Activated B cell treated with CpG ODN at 0.5 μM for 24 hours (primary cell): ENCODE measurements around the gene MICAL3. TPM values are rescaled to one million over a fixed set of nuclear protein-coding genes. Genes with fewer than 3 reads are reported as not detected.

Experiments
- ATAC-seq: fragments of 200-7000 bp; cut with Tn5 transposase; one replicate; pipeline ENCODE4 v1.10.0; 2021; ENCODE audit warnings: low read depth, mild to moderate bottlenecking, moderate library complexity
- CTCF ChIA-PET: fragments of 350-600 bp; sonication (Branson Sonifier 250); formaldehyde crosslinking; loops from one replicate; lab custom pipeline; 2021; ENCODE audit warnings: antibody characterized with exemption; lab: Charles Lee
- POLR2A ChIA-PET: fragments of 350-600 bp; sonication (Branson Sonifier 250); formaldehyde crosslinking; loops from one replicate; lab custom pipeline; 2021; ENCODE audit warnings: antibody characterized with exemption; lab: Charles Lee
- DNase-seq: peaks from one replicate; pipeline ENCODE4 v3.0.0; 2022
- H3K27ac Mint-ChIP-seq: one replicate; pipeline ENCODE4 v1.8.0; 2020; ENCODE audit warnings: mixed read lengths
- H3K27me3 Mint-ChIP-seq: one replicate; pipeline ENCODE4 v1.8.0; 2021; ENCODE audit warnings: mixed read lengths
- H3K36me3 Mint-ChIP-seq: one replicate; pipeline ENCODE4 v1.8.0; 2021; ENCODE audit warnings: low read depth, mixed read lengths
- H3K4me1 Mint-ChIP-seq: one replicate; pipeline ENCODE4 v1.8.0; 2021; ENCODE audit warnings: mixed read lengths
- H3K4me3 Mint-ChIP-seq: one replicate; pipeline ENCODE4 v1.8.0; 2020; ENCODE audit warnings: mild to moderate bottlenecking, mixed read lengths
- H3K9me3 Mint-ChIP-seq: one replicate; pipeline ENCODE4 v1.8.0; 2020; ENCODE audit warnings: mixed read lengths
- intact Hi-C: fragments of 100-400 bp; cut with micrococcal nuclease; formaldehyde crosslinking; loops from one replicate; pipeline ENCODE4 v1.15.1; 2024
- total RNA-seq: library from RNA; stranded (reverse); gene quantifications from 2 replicates; pipeline ENCODE4 v1.2.3, GENCODE V29; 2022
- TF ChIP-seq, protein P1 (sequence below): fragments of 200-600 bp; IDR thresholded peaks from one replicate; pipeline ENCODE4 v1.8.0; 2022; ENCODE audit warnings: antibody characterized with exemption, mild to moderate bottlenecking

MICAL3 gene
- total RNA-seq, 1 donor from 2014 or later = 257 TPM

DNA sequence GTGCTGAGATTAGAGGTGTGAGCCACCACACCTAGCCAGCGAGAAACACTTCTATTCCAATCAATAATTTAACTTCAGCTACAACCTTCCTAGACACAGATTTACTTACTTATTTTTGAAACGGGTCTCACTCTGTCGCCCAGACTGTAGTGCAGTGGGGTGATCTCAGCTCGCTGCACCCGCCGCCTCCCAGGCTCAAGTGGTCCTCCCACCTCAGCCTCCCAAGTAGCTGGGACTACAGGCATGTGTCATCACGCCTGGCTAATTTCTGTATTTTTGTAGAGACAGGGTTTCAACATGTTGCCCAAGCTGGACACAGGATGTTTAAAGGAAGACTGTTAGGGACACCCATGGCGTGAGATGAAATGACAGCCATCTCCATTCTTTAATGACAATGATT is 61.3 kb downstream of the MICAL3 start:
- H3K4me3 Mint-ChIP-seq = no peak overlapping the region
- H3K36me3 Mint-ChIP-seq = peaks cover 41% of the 10 kb centered on the region
- POLR2A ChIA-PET = interaction anchor here (0.6 to 2.4 kb wide), 4 partner anchors 33 to 129 kb away, joined by 3 to 19 read pairs (median 10); no protein-coding TSS in a partner anchor
- TF ChIP-seq, protein P1, sequence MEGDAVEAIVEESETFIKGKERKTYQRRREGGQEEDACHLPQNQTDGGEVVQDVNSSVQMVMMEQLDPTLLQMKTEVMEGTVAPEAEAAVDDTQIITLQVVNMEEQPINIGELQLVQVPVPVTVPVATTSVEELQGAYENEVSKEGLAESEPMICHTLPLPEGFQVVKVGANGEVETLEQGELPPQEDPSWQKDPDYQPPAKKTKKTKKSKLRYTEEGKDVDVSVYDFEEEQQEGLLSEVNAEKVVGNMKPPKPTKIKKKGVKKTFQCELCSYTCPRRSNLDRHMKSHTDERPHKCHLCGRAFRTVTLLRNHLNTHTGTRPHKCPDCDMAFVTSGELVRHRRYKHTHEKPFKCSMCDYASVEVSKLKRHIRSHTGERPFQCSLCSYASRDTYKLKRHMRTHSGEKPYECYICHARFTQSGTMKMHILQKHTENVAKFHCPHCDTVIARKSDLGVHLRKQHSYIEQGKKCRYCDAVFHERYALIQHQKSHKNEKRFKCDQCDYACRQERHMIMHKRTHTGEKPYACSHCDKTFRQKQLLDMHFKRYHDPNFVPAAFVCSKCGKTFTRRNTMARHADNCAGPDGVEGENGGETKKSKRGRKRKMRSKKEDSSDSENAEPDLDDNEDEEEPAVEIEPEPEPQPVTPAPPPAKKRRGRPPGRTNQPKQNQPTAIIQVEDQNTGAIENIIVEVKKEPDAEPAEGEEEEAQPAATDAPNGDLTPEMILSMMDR = no peak
- CTCF ChIA-PET = no interaction called here
- peak overlapping the region; percentile 72 for H3K27ac Mint-ChIP-seq
- H3K4me1 Mint-ChIP-seq = peaks cover 84% of the 10 kb centered on the region
- H3K9me3 Mint-ChIP-seq = no peaks in the 10 kb centered on the region
- intact Hi-C loops = no loop called here
- no peak for ATAC-seq
- H3K27me3 Mint-ChIP-seq = no peaks in the 10 kb centered on the region
- no peak for DNase-seq

DNA sequence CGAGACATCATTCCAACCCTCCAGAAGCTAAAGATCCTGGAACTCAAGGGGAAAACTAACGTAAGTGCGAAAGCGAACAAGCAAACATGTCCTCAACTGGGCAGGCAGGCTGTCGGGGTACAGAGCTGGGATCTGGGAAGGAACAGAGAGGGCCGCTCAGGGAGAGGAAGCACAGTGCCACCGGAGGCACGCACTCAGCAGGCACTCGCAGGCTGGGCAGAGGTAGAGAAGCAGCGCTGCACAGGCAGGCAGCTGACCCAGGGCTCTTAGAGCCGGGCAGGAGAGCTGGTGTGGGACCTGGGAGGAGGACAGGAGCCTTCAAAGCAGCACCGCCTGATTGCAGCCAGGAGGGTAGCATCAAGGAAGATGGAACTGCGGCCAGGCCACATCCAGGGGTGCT is 62.2 kb downstream of the MICAL3 start:
- H3K27me3 Mint-ChIP-seq = no peaks in the 10 kb centered on the region
- H3K27ac Mint-ChIP-seq = peak overlapping the region; percentile 26
- DNase-seq (no peak), ATAC-seq (no peak)
- TF ChIP-seq, protein P1 = no peak
- H3K36me3 Mint-ChIP-seq = peaks cover 47% of the 10 kb centered on the region
- POLR2A ChIA-PET = interaction anchor here (0.6 to 0.9 kb wide), 2 partner anchors 12 to 110 kb away, joined by 4 to 5 read pairs; no protein-coding TSS in a partner anchor
- CTCF ChIA-PET = interaction anchor here (2.3 kb wide), 1 partner anchor 114 kb away, joined by 6 read pairs; no protein-coding TSS in a partner anchor
- no peak overlapping the region for H3K4me3 Mint-ChIP-seq
- intact Hi-C loops = no loop called here
- peaks cover 90% of the 10 kb centered on the region for H3K4me1 Mint-ChIP-seq
- no peaks in the 10 kb centered on the region for H3K9me3 Mint-ChIP-seq

DNA sequence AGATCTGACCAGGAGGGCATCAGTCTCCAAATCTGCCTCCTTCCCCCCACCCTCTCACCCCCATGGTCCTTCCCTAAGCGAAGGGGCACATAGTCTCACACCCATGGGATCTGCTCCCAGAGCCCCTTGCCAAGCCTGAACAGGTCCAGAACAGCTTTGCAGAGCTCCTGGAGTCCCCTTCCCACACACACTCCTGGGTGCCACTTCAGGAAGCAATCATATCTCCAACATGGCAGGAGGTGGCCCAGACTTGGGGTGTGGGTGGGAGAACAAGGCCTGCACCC is 63.0 kb downstream of the MICAL3 start:
- H3K36me3 Mint-ChIP-seq = peaks cover 48% of the 10 kb centered on the region
- H3K27me3 Mint-ChIP-seq = no peaks in the 10 kb centered on the region
- DNase-seq (no peak), ATAC-seq (no peak)
- no peaks in the 10 kb centered on the region for H3K9me3 Mint-ChIP-seq
- CTCF ChIA-PET = interaction anchor here (2.3 kb wide), 1 partner anchor 115 kb away, joined by 6 read pairs; no protein-coding TSS in a partner anchor
- TF ChIP-seq, protein P1 = no peak
- H3K4me3 Mint-ChIP-seq = no peak overlapping the region
- peak overlapping the region; percentile 7 for H3K27ac Mint-ChIP-seq
- peaks cover 90% of the 10 kb centered on the region for H3K4me1 Mint-ChIP-seq
- intact Hi-C loops = no loop called here
- POLR2A ChIA-PET = interaction anchor here (0.9 kb wide), 1 partner anchor 111 kb away, joined by 4 read pairs; no protein-coding TSS in a partner anchor

DNA sequence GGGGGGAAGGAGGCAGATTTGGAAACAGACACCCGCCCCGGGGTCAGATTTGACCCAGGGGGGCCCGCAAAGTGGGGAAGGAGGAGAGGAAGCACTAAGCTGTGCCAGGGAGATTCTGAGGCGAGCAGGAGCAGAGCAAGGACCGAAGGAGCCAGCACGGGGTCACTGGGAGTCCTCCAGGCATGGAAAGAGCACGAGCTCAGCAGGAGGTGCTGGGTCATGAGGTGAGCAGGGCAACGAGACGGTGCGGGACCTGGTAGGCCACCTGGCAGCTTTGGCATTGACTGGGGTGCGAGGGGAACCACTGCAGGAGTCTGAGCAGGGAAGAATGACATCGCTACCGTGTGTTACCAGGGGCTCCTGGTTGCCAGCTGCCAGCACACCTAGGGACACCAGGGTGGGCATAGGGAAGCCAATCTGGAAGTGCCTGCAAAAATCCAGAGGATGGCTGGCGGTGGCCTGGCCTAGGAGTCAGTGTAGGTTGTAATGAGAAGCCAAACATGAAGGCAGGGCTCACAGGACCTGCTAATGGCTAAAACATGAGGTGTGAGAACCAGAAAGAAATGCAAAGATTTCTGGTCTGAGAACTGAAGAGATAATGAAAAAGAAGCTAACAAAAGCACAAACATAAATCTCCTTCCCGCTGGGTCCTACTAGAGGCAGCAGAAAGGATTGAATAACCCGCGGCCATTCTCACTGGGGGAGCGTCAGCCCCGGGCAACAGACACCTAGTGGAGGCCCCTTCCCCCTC is 63.5 kb downstream of the MICAL3 start:
- TF ChIP-seq, protein P1 = no peak
- no peak for DNase-seq
- H3K4me1 Mint-ChIP-seq = peaks cover 88% of the 10 kb centered on the region

DNA sequence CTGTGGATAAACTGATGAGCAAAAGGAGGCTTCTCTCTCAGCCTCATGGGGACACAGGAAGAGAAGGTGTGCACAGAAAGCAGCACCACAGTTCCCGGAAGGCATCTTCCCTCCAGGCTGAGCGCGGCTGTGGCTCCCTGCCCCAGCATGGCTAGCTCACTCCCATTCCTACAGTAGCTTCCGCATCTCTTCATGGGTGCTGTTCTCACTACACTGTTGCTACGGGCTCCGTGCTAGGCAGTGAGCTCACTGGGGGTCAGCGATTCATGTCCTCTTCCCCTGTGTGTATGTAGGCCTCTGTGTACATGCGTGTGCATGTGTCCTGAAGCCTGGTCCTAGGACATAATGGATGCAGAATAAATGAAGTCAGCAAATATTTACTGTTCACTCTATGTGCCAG is 64.3 kb downstream of the MICAL3 start:
- POLR2A ChIA-PET = interaction anchor here (2.1 kb wide), 1 partner anchor 40 kb away, joined by 7 read pairs; no protein-coding TSS in a partner anchor
- ATAC-seq (no peak), DNase-seq (no peak)
- intact Hi-C loops = no loop called here
- Mint-ChIP-seq H3K27me3 (no peaks in the 10 kb centered on the region), H3K9me3 (no peaks in the 10 kb centered on the region), H3K27ac (peak overlapping the region; percentile 71), H3K4me1 (peaks cover 88% of the 10 kb centered on the region), H3K4me3 (no peak overlapping the region), H3K36me3 (peaks cover 51% of the 10 kb centered on the region)
- CTCF ChIA-PET = interaction anchor here (2.3 kb wide), 1 partner anchor 116 kb away, joined by 6 read pairs; no protein-coding TSS in a partner anchor
- TF ChIP-seq, protein P1 = no peak

More for the DNA sequence above, 63.5 kb downstream of the MICAL3 start:
- Mint-ChIP-seq H3K27ac (peak overlapping the region; percentile 7), H3K4me3 (no peak overlapping the region), H3K36me3 (peaks cover 45% of the 10 kb centered on the region), H3K9me3 (no peaks in the 10 kb centered on the region), H3K27me3 (no peaks in the 10 kb centered on the region)
- intact Hi-C loops = no loop called here
- no peak for ATAC-seq
- ChIA-PET POLR2A (interaction anchor here (0.9 kb wide), 1 partner anchor 111 kb away, joined by 4 read pairs; no protein-coding TSS in a partner anchor), CTCF (interaction anchor here (2.3 kb wide), 1 partner anchor 115 kb away, joined by 6 read pairs; no protein-coding TSS in a partner anchor)
